GM12878 (cell line): Measurements from ENCODE around the gene HPX. TPM values are rescaled to one million over a fixed set of nuclear protein-coding genes. Genes with fewer than 3 reads are reported as not detected.

Source experiments
- ASH2L ChIP-seq: fragments of 300-600, 200-600 bp; sonication (generic); IDR thresholded peaks from 2 replicates; pipeline ENCODE4 v1.6.1; 2017; ENCODE audit warnings: low read depth, mild to moderate bottlenecking, borderline replicate concordance
- FOXM1 ChIP-seq: IDR thresholded peaks from 2 replicates; pipeline ENCODE4 v1.6.1; 2012; ENCODE audit warnings: low read depth, mild to moderate bottlenecking, inconsistent platforms, low read length, moderate library complexity
- MXI1 ChIP-seq: fragments of 150-350 bp; IDR thresholded peaks from 2 replicates; pipeline ENCODE4 v1.6.1; 2011; ENCODE audit warnings: low read depth, mild to moderate bottlenecking, inconsistent platforms, low read length, improper control_type of control experiment
- polyA plus RNA-seq, 11 experiments: library from polyadenylated mRNA; depleted of rRNA in 4 of 11; unstranded in 6 of 11; stranded (reverse) in 5 of 11; fragments of >200 nt; fragmentation: Nextera tagmentation in 4 of 11; fragmentation: Illumina TruSeq in 1 of 11; extraction: Ambion mirVana in 4 of 11; extraction: Trizol in 1 of 11; gene quantifications; 1 replicate in 1 of 11; 2 replicates in 10 of 11; pipeline versions ENCODE4 v1.2.1 to v1.2.3, GENCODE V29; 2011 to 2016; ENCODE audit warnings: inconsistent platforms in 2 of 11, missing spikeins in 2 of 11, low read depth in 1 of 11
- total RNA-seq, 4 experiments: library from RNA; depleted of rRNA in 3 of 4; stranded (reverse); fragments of >200 nt in 3 of 4; fragmentation: Illumina TruSeq in 1 of 4; extraction: Trizol in 1 of 4; gene quantifications; 2 replicates each; pipeline versions ENCODE4 v1.2.1 to v1.2.3, GENCODE V29; 2013 to 2021
- TF ChIP-seq, protein P1 (sequence below): fragments of 450-650 bp; IDR thresholded peaks from 2 replicates; pipeline ENCODE4 v1.6.1; 2016; ENCODE audit warnings: mild to moderate bottlenecking, moderate library complexity, borderline replicate concordance
- TF ChIP-seq, protein P2 (sequence below): IDR thresholded peaks from 2 replicates; pipeline ENCODE4 v1.6.1; 2012; ENCODE audit warnings: mild to moderate bottlenecking, low read depth, low read length
- TF ChIP-seq, protein P3 (sequence below): fragments of 450-650 bp; IDR thresholded peaks from 2 replicates; pipeline ENCODE4 v1.6.1; 2014; ENCODE audit warnings: mild to moderate bottlenecking

HPX gene
- total and polyA plus RNA-seq, 10 of the 15 experiments (the other 5 are each of a cell fraction or from before 2014, with no cell fraction given): 0.08 to 1.7 (median 0.18) TPM; not detected in 1

- TF ChIP-seq, protein P1, sequence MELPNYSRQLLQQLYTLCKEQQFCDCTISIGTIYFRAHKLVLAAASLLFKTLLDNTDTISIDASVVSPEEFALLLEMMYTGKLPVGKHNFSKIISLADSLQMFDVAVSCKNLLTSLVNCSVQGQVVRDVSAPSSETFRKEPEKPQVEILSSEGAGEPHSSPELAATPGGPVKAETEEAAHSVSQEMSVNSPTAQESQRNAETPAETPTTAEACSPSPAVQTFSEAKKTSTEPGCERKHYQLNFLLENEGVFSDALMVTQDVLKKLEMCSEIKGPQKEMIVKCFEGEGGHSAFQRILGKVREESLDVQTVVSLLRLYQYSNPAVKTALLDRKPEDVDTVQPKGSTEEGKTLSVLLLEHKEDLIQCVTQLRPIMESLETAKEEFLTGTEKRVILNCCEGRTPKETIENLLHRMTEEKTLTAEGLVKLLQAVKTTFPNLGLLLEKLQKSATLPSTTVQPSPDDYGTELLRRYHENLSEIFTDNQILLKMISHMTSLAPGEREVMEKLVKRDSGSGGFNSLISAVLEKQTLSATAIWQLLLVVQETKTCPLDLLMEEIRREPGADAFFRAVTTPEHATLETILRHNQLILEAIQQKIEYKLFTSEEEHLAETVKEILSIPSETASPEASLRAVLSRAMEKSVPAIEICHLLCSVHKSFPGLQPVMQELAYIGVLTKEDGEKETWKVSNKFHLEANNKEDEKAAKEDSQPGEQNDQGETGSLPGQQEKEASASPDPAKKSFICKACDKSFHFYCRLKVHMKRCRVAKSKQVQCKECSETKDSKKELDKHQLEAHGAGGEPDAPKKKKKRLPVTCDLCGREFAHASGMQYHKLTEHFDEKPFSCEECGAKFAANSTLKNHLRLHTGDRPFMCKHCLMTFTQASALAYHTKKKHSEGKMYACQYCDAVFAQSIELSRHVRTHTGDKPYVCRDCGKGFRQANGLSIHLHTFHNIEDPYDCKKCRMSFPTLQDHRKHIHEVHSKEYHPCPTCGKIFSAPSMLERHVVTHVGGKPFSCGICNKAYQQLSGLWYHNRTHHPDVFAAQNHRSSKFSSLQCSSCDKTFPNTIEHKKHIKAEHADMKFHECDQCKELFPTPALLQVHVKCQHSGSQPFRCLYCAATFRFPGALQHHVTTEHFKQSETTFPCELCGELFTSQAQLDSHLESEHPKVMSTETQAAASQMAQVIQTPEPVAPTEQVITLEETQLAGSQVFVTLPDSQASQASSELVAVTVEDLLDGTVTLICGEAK: no peak
- TF ChIP-seq, protein P2, sequence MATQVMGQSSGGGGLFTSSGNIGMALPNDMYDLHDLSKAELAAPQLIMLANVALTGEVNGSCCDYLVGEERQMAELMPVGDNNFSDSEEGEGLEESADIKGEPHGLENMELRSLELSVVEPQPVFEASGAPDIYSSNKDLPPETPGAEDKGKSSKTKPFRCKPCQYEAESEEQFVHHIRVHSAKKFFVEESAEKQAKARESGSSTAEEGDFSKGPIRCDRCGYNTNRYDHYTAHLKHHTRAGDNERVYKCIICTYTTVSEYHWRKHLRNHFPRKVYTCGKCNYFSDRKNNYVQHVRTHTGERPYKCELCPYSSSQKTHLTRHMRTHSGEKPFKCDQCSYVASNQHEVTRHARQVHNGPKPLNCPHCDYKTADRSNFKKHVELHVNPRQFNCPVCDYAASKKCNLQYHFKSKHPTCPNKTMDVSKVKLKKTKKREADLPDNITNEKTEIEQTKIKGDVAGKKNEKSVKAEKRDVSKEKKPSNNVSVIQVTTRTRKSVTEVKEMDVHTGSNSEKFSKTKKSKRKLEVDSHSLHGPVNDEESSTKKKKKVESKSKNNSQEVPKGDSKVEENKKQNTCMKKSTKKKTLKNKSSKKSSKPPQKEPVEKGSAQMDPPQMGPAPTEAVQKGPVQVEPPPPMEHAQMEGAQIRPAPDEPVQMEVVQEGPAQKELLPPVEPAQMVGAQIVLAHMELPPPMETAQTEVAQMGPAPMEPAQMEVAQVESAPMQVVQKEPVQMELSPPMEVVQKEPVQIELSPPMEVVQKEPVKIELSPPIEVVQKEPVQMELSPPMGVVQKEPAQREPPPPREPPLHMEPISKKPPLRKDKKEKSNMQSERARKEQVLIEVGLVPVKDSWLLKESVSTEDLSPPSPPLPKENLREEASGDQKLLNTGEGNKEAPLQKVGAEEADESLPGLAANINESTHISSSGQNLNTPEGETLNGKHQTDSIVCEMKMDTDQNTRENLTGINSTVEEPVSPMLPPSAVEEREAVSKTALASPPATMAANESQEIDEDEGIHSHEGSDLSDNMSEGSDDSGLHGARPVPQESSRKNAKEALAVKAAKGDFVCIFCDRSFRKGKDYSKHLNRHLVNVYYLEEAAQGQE: no peak
- TF ChIP-seq, protein P3, sequence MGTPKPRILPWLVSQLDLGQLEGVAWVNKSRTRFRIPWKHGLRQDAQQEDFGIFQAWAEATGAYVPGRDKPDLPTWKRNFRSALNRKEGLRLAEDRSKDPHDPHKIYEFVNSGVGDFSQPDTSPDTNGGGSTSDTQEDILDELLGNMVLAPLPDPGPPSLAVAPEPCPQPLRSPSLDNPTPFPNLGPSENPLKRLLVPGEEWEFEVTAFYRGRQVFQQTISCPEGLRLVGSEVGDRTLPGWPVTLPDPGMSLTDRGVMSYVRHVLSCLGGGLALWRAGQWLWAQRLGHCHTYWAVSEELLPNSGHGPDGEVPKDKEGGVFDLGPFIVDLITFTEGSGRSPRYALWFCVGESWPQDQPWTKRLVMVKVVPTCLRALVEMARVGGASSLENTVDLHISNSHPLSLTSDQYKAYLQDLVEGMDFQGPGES: no peak
- no peak for TF ChIP-seq MXI1
- no peak for TF ChIP-seq ASH2L
- TF ChIP-seq FOXM1: no peak
These were observed 6.7 kb downstream of the HPX start (continued) for GRCh38 chr11:6433998-6434660.
